Esophagus squamous epithelium (tissue), 5 donors: ENCODE measurements around the gene RIMS4. TPM values are rescaled to one million over a fixed set of nuclear protein-coding genes. Genes with fewer than 3 reads are reported as not detected.
"Not testable (repeated sequence)": the region's sequence is repeated elsewhere in the genome, so short reads cannot be mapped to it uniquely, and the experiment has no call there.

Experiments used
- DNase-seq: peaks from one replicate; lab custom pipeline; 2025; lab: John Stamatoyannopoulos, UW
- H3K27ac ChIP-seq, 4 donors: fragments of 200-600 bp; sonication (generic); one replicate each; pipeline ENCODE4 v1.5.1; 2016 to 2019; ENCODE audit warnings: mild to moderate bottlenecking in 1 of 4
- H3K27me3 ChIP-seq, 4 donors: fragments of 200-600 bp; sonication (generic); 1 replicate in 3 of 4; 2 replicates in 1 of 4; pipeline versions ENCODE4 v1.5.1 to v1.6.0; 2017 to 2021; ENCODE audit warnings: antibody characterized with exemption in 1 of 4
- H3K36me3 ChIP-seq, 3 donors: fragments of 200-600 bp; sonication (generic); one replicate each; pipeline ENCODE4 v1.5.1; 2016 to 2019
- H3K4me1 ChIP-seq, 3 donors: fragments of 200-600 bp; sonication (generic); one replicate each; pipeline ENCODE4 v1.5.1; 2017 to 2019
- H3K4me3 ChIP-seq, 4 donors: fragments of 200-600 bp; sonication (generic); 1 replicate in 3 of 4; 2 replicates in 1 of 4; pipeline ENCODE4 v1.5.1; 2016 to 2019; ENCODE audit warnings: mild to moderate bottlenecking in 2 of 4, moderate library complexity in 1 of 4
- H3K9me3 ChIP-seq, 3 donors: fragments of 200-600 bp; sonication (generic); one replicate each; pipeline ENCODE4 v1.5.1; 2016 to 2019
- CTCF ChIP-seq, 6 experiments: fragments of 450-650 bp in 4 of 6; fragments of 200-600 bp in 2 of 6; sonication (generic) in 2 of 6; IDR thresholded peaks; one replicate each; pipeline ENCODE4 v1.5.1; 2016 to 2019; ENCODE audit warnings: antibody characterized with exemption in 6 of 6, mild to moderate bottlenecking in 4 of 6, moderate library complexity in 4 of 6
- POLR2A ChIP-seq, 4 donors: fragments of 450-650 bp; IDR thresholded peaks; one replicate each; pipeline ENCODE4 v1.6.1; 2017; ENCODE audit warnings: antibody characterized with exemption in 4 of 4, mild to moderate bottlenecking in 4 of 4, moderate library complexity in 3 of 4
- WGBS, 2 donors: methylation state at CpG; one replicate each; pipeline ENCODE4 v1.1.5; 2018; 5-methylcytosine and 5-hydroxymethylcytosine counted together
- intact Hi-C: fragments of 100-400 bp; cut with DNase I; formaldehyde crosslinking; loops from one replicate; pipeline ENCODE4 v1.15.0; 2022
- total RNA-seq, 4 donors: library from RNA; depleted of rRNA; stranded (reverse); fragments of >200 nt; gene quantifications; one replicate each; pipeline ENCODE4 v1.1.0, GENCODE V29; 2016
- donor health status: DM: yes; HTN: yes; CAD: no.

Gene RIMS4
- total RNA-seq, 4 donors from 2014 or later = 0.32 to 1.7 TPM; not detected in 2

GRCh38 chr20:44769481-44769863 lies 40.9 kb downstream of the RIMS4 start:
- Histone ChIP-seq H3K9me3 (no peaks in the 10 kb centered on the region), H3K27ac (no peak overlapping the region), H3K4me3 (no peak overlapping the region), H3K36me3 (no peaks in the 10 kb centered on the region), H3K27me3 (peaks cover 0 to 97% (median 2%) of the 10 kb centered on the region in 4 donors), H3K4me1 (no peaks in the 10 kb centered on the region)
- TF ChIP-seq CTCF (IDR thresholded peaks at IDR 0.05) (no peak), POLR2A (IDR thresholded peaks at IDR 0.05) (no peak)
- DNase-seq = no peak
- intact Hi-C loops = no loop called here
- no CpG with 5 or more reads among the region's 5 CpGs for whole genome bisulfite sequencing, 2 donors

- Histone ChIP-seq H3K27me3 (peaks cover 0 to 94% (median 2%) of the 10 kb centered on the region in 4 donors), H3K27ac (no peak overlapping the region), H3K36me3 (no peaks in the 10 kb centered on the region), H3K9me3 (no peaks in the 10 kb centered on the region), H3K4me1 (no peaks in the 10 kb centered on the region), H3K4me3 (no peak overlapping the region)
- no peak for DNase-seq
- TF ChIP-seq CTCF (IDR thresholded peaks at IDR 0.05) (no peak), POLR2A (IDR thresholded peaks at IDR 0.05) (no peak)
- 39 to 41% methylated on average over 5 of the region's 5 CpGs for WGBS, 2 donors
- intact Hi-C loops = no loop called here
Measured at GRCh38 chr20:44768854-44769480, 41.4 kb downstream of the RIMS4 start.

GRCh38 chr20:44768256-44768655 lies 42.1 kb downstream of the RIMS4 start:
- DNase-seq = no peak
- Histone ChIP-seq H3K9me3 (no peaks in the 10 kb centered on the region), H3K4me3 (no peak overlapping the region), H3K27me3 (peaks cover 0 to 87% (median 2%) of the 10 kb centered on the region in 4 donors), H3K36me3 (no peaks in the 10 kb centered on the region), H3K27ac (no peak overlapping the region), H3K4me1 (peaks cover 0 to 2% (median 0%) of the 10 kb centered on the region in 3 donors)
- TF ChIP-seq CTCF (IDR thresholded peaks at IDR 0.05) (no peak), POLR2A (IDR thresholded peaks at IDR 0.05) (no peak)
- WGBS, 2 donors = 53 to 80% methylated on average over 2 to 6 of the region's 8 CpGs
- intact Hi-C loops = no loop called here

- Histone ChIP-seq H3K4me1 (peaks cover 0 to 20% (median 0%) of the 10 kb centered on the region in 3 donors), H3K36me3 (no peaks in the 10 kb centered on the region), H3K4me3 (no peak overlapping the region), H3K27ac (no peak overlapping the region), H3K27me3 (peaks cover 0 to 64% (median 2%) of the 10 kb centered on the region in 4 donors), H3K9me3 (no peaks in the 10 kb centered on the region)
- intact Hi-C loops = no loop called here
- no peak for DNase-seq
- whole genome bisulfite sequencing, 2 donors = 30 to 33% methylated on average over 5 to 7 of the region's 7 CpGs
- no peak for TF ChIP-seq POLR2A (IDR thresholded peaks at IDR 0.05)
- TF ChIP-seq CTCF (IDR thresholded peaks at IDR 0.05) = no peak
Measured at GRCh38 chr20:44765701-44766347, 44.5 kb downstream of the RIMS4 start.

GRCh38 chr20:44765091-44765490 lies 45.3 kb downstream of the RIMS4 start:
- WGBS, 2 donors = 35 to 41% methylated on average over 4 of the region's 4 CpGs
- Histone ChIP-seq H3K27ac (no peak overlapping the region), H3K4me3 (no peak overlapping the region), H3K36me3 (no peaks in the 10 kb centered on the region), H3K4me1 (peaks cover 0 to 20% (median 0%) of the 10 kb centered on the region in 3 donors), H3K27me3 (peaks cover 0 to 57% (median 2%) of the 10 kb centered on the region in 4 donors), H3K9me3 (no peaks in the 10 kb centered on the region)
- TF ChIP-seq CTCF (IDR thresholded peaks at IDR 0.05) (no peak), POLR2A (IDR thresholded peaks at IDR 0.05) (no peak)
- intact Hi-C loops = no loop called here
- no peak for DNase-seq

GRCh38 chr20:44763798-44764197 lies 46.5 kb downstream of the RIMS4 start:
- H3K27ac ChIP-seq, H3K4me3 ChIP-seq, H3K9me3 ChIP-seq, intact Hi-C loops, DNase-seq, H3K36me3 ChIP-seq: not testable (repeated sequence)
- Histone ChIP-seq H3K27me3 (peaks cover 0 to 46% (median 0%) of the 10 kb centered on the region in 4 donors), H3K4me1 (peaks cover 0 to 20% (median 0%) of the 10 kb centered on the region in 3 donors)
- WGBS, 2 donors = 79 to 86% methylated on average over 3 of the region's 3 CpGs
